HG02884 (cell line): ENCODE results near the gene CDK14.
A peak's percentile ranks its signal among the peaks of the same experiment; 100 is the strongest.
"Not testable (repeated sequence)": the region's sequence is repeated elsewhere in the genome, so short reads cannot be mapped to it uniquely, and the experiment has no call there.

Experiments
- ATAC-seq: cut with Tn5 transposase; IDR thresholded peaks from one replicate; pipeline ENCODE4 v1.9.1; 2021; ENCODE audit warnings: mild to moderate bottlenecking, moderate library complexity; ENCODE audit not compliant: unreplicated experiment

Gene CDK14

GRCh38 chr7:91135300-91135699 is 539.2 kb downstream of the CDK14 start:
- no peak for ATAC-seq

GRCh38 chr7:91135703-91136430 is 539.7 kb downstream of the CDK14 start:
- no peak for ATAC-seq

- no peak for ATAC-seq
These were observed 541.1 kb downstream of the CDK14 start for GRCh38 chr7:91137153-91137787.

- ATAC-seq, result no peak
These were observed 541.8 kb downstream of the CDK14 start for GRCh38 chr7:91137788-91138368.

GRCh38 chr7:91140286-91140685 is 544.2 kb downstream of the CDK14 start:
- ATAC-seq, result no peak

- no peak for ATAC-seq
These were observed 544.9 kb downstream of the CDK14 start for GRCh38 chr7:91140982-91141381.

GRCh38 chr7:91142743-91143142 is 546.6 kb downstream of the CDK14 start:
- ATAC-seq, result no peak

GRCh38 chr7:91149341-91150246 is 553.5 kb downstream of the CDK14 start:
- no peak for ATAC-seq

GRCh38 chr7:91151916-91152315 is 555.8 kb downstream of the CDK14 start:
- ATAC-seq, result no peak

GRCh38 chr7:91156316-91157185 is 560.4 kb downstream of the CDK14 start:
- no peak for ATAC-seq

GRCh38 chr7:91157579-91158320 is 561.6 kb downstream of the CDK14 start:
- no peak for ATAC-seq

- ATAC-seq, result no peak
These were observed 566.3 kb downstream of the CDK14 start for GRCh38 chr7:91162436-91162835.

- ATAC-seq, result no peak
These were observed 568.4 kb downstream of the CDK14 start for GRCh38 chr7:91164506-91164905.

GRCh38 chr7:91165006-91165845 is 569.1 kb downstream of the CDK14 start:
- peak; percentile 81 for ATAC-seq

GRCh38 chr7:91165846-91166230 is 569.7 kb downstream of the CDK14 start:
- ATAC-seq, result peak; percentile 33

- ATAC-seq, result no peak
These were observed 573.0 kb downstream of the CDK14 start for GRCh38 chr7:91168871-91169829.

GRCh38 chr7:91169830-91170191 is 573.7 kb downstream of the CDK14 start:
- no peak for ATAC-seq

- not testable (repeated sequence) for ATAC-seq
These were observed 577.1 kb downstream of the CDK14 start for GRCh38 chr7:91173265-91173664.
